GM12878 (cell line): ENCODE results near the gene GRIK5. TPM values are rescaled to one million over a fixed set of nuclear protein-coding genes. Genes with fewer than 3 reads are reported as not detected.

Experiments
- ATAC-seq: fragments of 200-7000 bp; cut with Tn5 transposase; 3 replicates; pipeline ENCODE4 v1.9.1; 2020; ENCODE audit warnings: mild to moderate bottlenecking, moderate library complexity
- BruUV-seq: library from RNA; stranded (reverse); fragments of 400-500 nt; replicated peaks from 2 replicates; lab custom pipeline; 2021; lab: Mats Ljungman, UMichigan
- CTCF ChIA-PET: fragments of 300-600 bp; sonication (Branson Sonifier 250); formaldehyde crosslinking; extraction: SDS; loops from one replicate; lab custom pipeline; 2021; ENCODE audit warnings: inconsistent platforms; lab: Yijun Ruan, JAX
- POLR2A ChIA-PET: fragments of 350-600 bp; formaldehyde crosslinking; extraction: SDS; loops from one replicate; lab custom pipeline; 2021; ENCODE audit warnings: inconsistent platforms; lab: Charles Lee
- RAD21 ChIA-PET: fragments of 300-600 bp; sonication (Branson Sonifier 250); formaldehyde crosslinking; loops from one replicate; lab custom pipeline; 2023; ENCODE audit warnings: antibody characterized with exemption; ENCODE audit not compliant: unreplicated experiment; lab: Charles Lee
- SMC1A ChIA-PET: fragments of 300-600 bp; sonication (Branson Sonifier 250); formaldehyde crosslinking; loops from one replicate; lab custom pipeline; 2023; ENCODE audit not compliant: unreplicated experiment, uncharacterized antibody; lab: Charles Lee
- DNase-seq: peaks from one replicate; pipeline ENCODE4 v3.0.0-alpha.2; 2011; ENCODE audit warnings: low read depth, low spot score
- FAIRE-seq: peaks from 3 replicates; lab custom pipeline; 2011; peaks lifted over from hg19 to GRCh38; lab: Jason Lieb, UNC
- H2AFZ ChIP-seq: 2 replicates; pipeline ENCODE4 v1.6.0; 2011; ENCODE audit warnings: low read depth, low read length, control low read depth; ENCODE audit not compliant: control insufficient read depth
- H3K27ac ChIP-seq: 2 replicates; pipeline ENCODE4 v1.5.1; 2011; ENCODE audit warnings: control low read depth; ENCODE audit not compliant: control insufficient read depth, insufficient read depth
- H3K27me3 ChIP-seq, 2 experiments: replicated peaks in 1 of 2; 2 replicates each; pipeline versions ENCODE4 v1.6.0 to v1.6.1; 2011; ENCODE audit warnings: low read length in 1 of 2; ENCODE audit not compliant: control insufficient read depth in 2 of 2, insufficient read depth in 2 of 2
- H3K36me3 ChIP-seq, 2 experiments: 2 replicates each; pipeline ENCODE4 v1.5.1; 2011; ENCODE audit warnings: low read length in 1 of 2; ENCODE audit not compliant: control insufficient read depth in 2 of 2, insufficient read depth in 2 of 2
- H3K4me1 ChIP-seq: 2 replicates; pipeline ENCODE4 v1.6.1; 2011; ENCODE audit warnings: mild to moderate bottlenecking, low read length, moderate library complexity, mixed read lengths; ENCODE audit not compliant: control insufficient read depth, insufficient read depth
- H3K4me2 ChIP-seq: 2 replicates; pipeline ENCODE4 v1.6.0; 2011; ENCODE audit warnings: control low read depth; ENCODE audit not compliant: control insufficient read depth, insufficient read depth
- H3K4me3 ChIP-seq: fragments of 200-600 bp; sonication (generic); 2 replicates; pipeline ENCODE4 v1.5.1; 2016
- H3K79me2 ChIP-seq: 2 replicates; pipeline ENCODE4 v1.6.0; 2011; ENCODE audit warnings: low read length; ENCODE audit not compliant: control insufficient read depth, insufficient read depth
- H3K9ac ChIP-seq: 2 replicates; pipeline ENCODE4 v1.8.0; 2011; ENCODE audit warnings: low read length, control low read depth, mixed read lengths; ENCODE audit not compliant: control insufficient read depth, insufficient read depth
- H3K9me3 ChIP-seq: replicated peaks from 3 replicates; pipeline ENCODE4 v1.5.1; 2011; ENCODE audit warnings: mild to moderate bottlenecking, low read length; ENCODE audit not compliant: control insufficient read depth, insufficient read depth
- H4K20me1 ChIP-seq: 2 replicates; pipeline ENCODE4 v1.6.0; 2011; ENCODE audit not compliant: control insufficient read depth, insufficient read depth
- CHD2 ChIP-seq: IDR thresholded peaks from 2 replicates; pipeline ENCODE4 v1.6.1; 2011; ENCODE audit warnings: low read depth, low read length, improper control_type of control experiment, borderline replicate concordance
- CTCF ChIP-seq, 3 experiments: IDR thresholded peaks in 2 of 3; conservative IDR thresholded peaks in 1 of 3; 2 replicates each; pipeline ENCODE4 v1.5.1; 2011; ENCODE audit warnings: low read depth in 3 of 3, low read length in 3 of 3, mild to moderate bottlenecking in 3 of 3, control low read depth in 2 of 3, moderate library complexity in 2 of 3, inconsistent platforms in 1 of 3, mixed read lengths in 1 of 3; ENCODE audit not compliant: control insufficient read depth in 2 of 3, insufficient read depth in 1 of 3; ENCODE audit errors: extremely low read depth in 1 of 3
- NFYA ChIP-seq: IDR thresholded peaks from 2 replicates; pipeline ENCODE4 v1.6.1; 2011; ENCODE audit warnings: low read depth, mild to moderate bottlenecking, low read length, improper control_type of control experiment, borderline replicate concordance
- POU2F2 ChIP-seq: IDR thresholded peaks from 3 replicates; pipeline ENCODE4 v1.6.1; 2011; ENCODE audit warnings: low read depth, mild to moderate bottlenecking, low read length, borderline replicate concordance
- SMARCA5 ChIP-seq: fragments of 450-650 bp; IDR thresholded peaks from 2 replicates; pipeline ENCODE4 v1.6.1; 2017; ENCODE audit warnings: mild to moderate bottlenecking
- SMC3 ChIP-seq: IDR thresholded peaks from 2 replicates; pipeline ENCODE4 v1.6.1; 2011; ENCODE audit warnings: low read length, improper control_type of control experiment, borderline replicate concordance
- SREBF2 ChIP-seq: IDR thresholded peaks from 2 replicates; pipeline ENCODE4 v1.6.1; 2012; ENCODE audit warnings: mild to moderate bottlenecking, low read length
- WGBS: methylation state at CpG from one replicate; pipeline ENCODE4 v1.1.6; 2016; ENCODE audit warnings: low lambda C conversion rate; ENCODE audit not compliant: insufficient replicate concordance, insufficient coverage; ENCODE audit errors: missing lambda C conversion rate; 5-methylcytosine and 5-hydroxymethylcytosine counted together
- in situ Hi-C: fragments of 300-500 bp; cut with MboI; formaldehyde crosslinking; loops from 9 replicates; pipeline ENCODE4 v1.14.3; 2018; ENCODE audit warnings: mixed read lengths
- intact Hi-C: fragments of 100-400 bp; cut with micrococcal nuclease; formaldehyde crosslinking; loops from one replicate; pipeline ENCODE4 v1.14.2; 2022; ENCODE audit not compliant: unreplicated experiment
- polyA plus RNA-seq, 11 experiments: library from polyadenylated mRNA; depleted of rRNA in 4 of 11; unstranded in 6 of 11; stranded (reverse) in 5 of 11; fragments of >200 nt; fragmentation: Nextera tagmentation in 4 of 11; fragmentation: Illumina TruSeq in 1 of 11; extraction: Ambion mirVana in 4 of 11; extraction: Trizol in 1 of 11; gene quantifications; 1 replicate in 1 of 11; 2 replicates in 10 of 11; pipeline versions ENCODE4 v1.2.1 to v1.2.3, GENCODE V29; 2011 to 2016; ENCODE audit warnings: inconsistent platforms in 2 of 11, missing spikeins in 2 of 11, low read depth in 1 of 11
- total RNA-seq, 4 experiments: library from RNA; depleted of rRNA in 3 of 4; stranded (reverse); fragments of >200 nt in 3 of 4; fragmentation: Illumina TruSeq in 1 of 4; extraction: Trizol in 1 of 4; gene quantifications; 2 replicates each; pipeline versions ENCODE4 v1.2.1 to v1.2.3, GENCODE V29; 2013 to 2021
- TF ChIP-seq, protein P1 (sequence below): IDR thresholded peaks from 2 replicates; pipeline ENCODE4 v1.6.1; 2011; ENCODE audit warnings: low read depth, mild to moderate bottlenecking, low read length, moderate library complexity, borderline replicate concordance; ENCODE audit errors: extremely low read depth
- TF ChIP-seq, protein P2 (sequence below): IDR thresholded peaks from 2 replicates; pipeline ENCODE4 v1.6.1; 2012; ENCODE audit warnings: low read depth, low read length, improper control_type of control experiment

GRIK5 gene
- total and polyA plus RNA-seq, 10 of the 15 experiments (the other 5 are each of a cell fraction or from before 2014, with no cell fraction given): 0.03 to 0.23 (median 0.07) TPM; not detected in 3

DNA sequence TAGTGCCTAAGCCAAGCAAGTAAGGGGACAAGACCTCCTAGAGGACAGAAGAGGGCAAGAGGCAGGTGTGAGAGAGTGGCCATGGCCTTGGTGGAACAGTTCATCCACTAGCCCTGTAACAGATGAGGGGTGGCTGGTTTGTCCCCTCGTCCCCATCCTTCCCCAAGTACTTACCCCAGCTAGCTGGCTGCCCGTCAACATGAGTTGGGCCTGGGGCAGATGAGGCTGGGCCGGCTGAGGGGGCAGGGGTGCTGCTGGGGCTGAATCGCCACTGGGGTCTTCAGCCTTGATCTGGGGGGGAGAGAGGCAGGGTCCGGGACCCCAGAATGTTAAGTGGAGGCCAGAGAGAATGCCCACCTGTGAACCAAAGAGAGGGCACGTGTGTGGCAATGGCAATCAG, 47.1 kb upstream of the GRIK5 start (continued):
- TF ChIP-seq, protein P1, sequence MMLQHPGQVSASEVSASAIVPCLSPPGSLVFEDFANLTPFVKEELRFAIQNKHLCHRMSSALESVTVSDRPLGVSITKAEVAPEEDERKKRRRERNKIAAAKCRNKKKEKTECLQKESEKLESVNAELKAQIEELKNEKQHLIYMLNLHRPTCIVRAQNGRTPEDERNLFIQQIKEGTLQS: no peak

DNA sequence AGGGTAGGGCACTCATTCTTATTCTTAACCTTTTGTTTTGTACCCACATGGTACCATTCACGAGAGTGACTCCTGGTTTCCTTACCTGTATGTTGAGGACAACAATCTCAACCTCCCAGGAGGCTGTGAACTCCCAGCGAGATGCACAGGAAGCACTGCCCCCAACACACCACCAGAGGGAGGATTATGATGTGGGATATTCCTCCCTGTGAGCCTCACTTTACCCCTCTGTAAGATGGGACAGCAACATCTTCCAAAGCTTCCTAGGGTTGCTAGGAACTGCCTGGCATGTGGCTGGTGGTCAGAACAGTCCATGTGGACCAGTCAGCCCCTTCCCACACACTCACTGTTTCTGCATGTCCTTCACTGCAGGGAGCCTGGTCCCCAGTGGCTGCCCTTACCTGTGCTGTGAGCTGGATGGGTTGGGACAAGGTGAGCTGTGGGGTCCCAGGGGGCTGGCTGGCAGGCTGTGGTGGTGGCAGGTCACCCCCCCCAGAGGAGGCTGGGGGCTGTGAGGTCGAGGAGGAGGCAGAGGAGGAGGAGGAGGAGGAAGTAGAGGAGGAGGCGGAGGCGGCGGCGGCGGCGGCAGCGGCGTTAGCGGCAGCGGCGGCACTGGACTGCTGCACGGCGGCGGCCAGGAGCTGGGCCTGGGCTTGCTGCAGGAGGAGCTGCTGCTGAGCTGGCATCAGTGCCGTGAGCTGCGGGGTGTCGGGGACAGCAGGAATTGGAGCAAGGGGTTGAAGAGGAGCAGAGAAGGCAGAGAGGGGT, 46.5 kb upstream of the GRIK5 start:
- peaks cover 3% of the 10 kb centered on the region for H3K79me2 ChIP-seq
- no peak overlapping the region for H2AFZ ChIP-seq
- intact Hi-C loops: no loop called here
- no peaks in the 10 kb centered on the region for H3K9me3 ChIP-seq
- ChIA-PET SMC1A (interaction anchor here (1.7 to 10.2 kb wide), 2 partner anchors 9 to 24 kb away, joined by 6 to 223 read pairs; no protein-coding TSS in a partner anchor), CTCF (interaction anchor here (1.6 to 10.9 kb wide), 6 partner anchors 6 to 322 kb away, joined by 6 to 197 read pairs (median 66); partner anchors contain the start of gene POU2F2), POLR2A (interaction anchor here (5.0 to 5.1 kb wide), 2 partner anchors 7 to 12 kb away, joined by 67 to 75 read pairs; no protein-coding TSS in a partner anchor), RAD21 (interaction anchor here (4.1 to 6.5 kb wide), 3 partner anchors 7 to 15 kb away, joined by 51 to 92 read pairs (median 68); partner anchors contain the start of gene POU2F2)
- peaks cover 18 to 37% of the 10 kb centered on the region in 2 experiments for H3K36me3 ChIP-seq
- peaks cover 49% of the 10 kb centered on the region for H3K4me1 ChIP-seq
- ATAC-seq (no peak), DNase-seq (no peak), FAIRE-seq (no peak)
- H3K4me3 ChIP-seq: no peak overlapping the region
- H3K27me3 ChIP-seq: no peaks in the 10 kb centered on the region
- whole genome bisulfite sequencing: 85% methylated on average over 20 of the region's 20 CpGs
- H3K9ac ChIP-seq: no peak overlapping the region
- no TSS peak for BruUV-seq
- peak overlapping the region; percentile 89 for H3K4me2 ChIP-seq
- peak overlapping the region; percentile 88 for H3K27ac ChIP-seq
- TF ChIP-seq SMC3: peak; percentile 34; the same call in 1 of the 2 replicates
- no peak for TF ChIP-seq POU2F2
- TF ChIP-seq, protein P2, sequence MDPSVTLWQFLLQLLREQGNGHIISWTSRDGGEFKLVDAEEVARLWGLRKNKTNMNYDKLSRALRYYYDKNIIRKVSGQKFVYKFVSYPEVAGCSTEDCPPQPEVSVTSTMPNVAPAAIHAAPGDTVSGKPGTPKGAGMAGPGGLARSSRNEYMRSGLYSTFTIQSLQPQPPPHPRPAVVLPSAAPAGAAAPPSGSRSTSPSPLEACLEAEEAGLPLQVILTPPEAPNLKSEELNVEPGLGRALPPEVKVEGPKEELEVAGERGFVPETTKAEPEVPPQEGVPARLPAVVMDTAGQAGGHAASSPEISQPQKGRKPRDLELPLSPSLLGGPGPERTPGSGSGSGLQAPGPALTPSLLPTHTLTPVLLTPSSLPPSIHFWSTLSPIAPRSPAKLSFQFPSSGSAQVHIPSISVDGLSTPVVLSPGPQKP: no peak
- no peak for TF ChIP-seq SREBF2
- no peak for TF ChIP-seq CHD2
- TF ChIP-seq NFYA: no peak
- peak; percentile 23 to 48 (median 39); a peak in 4 of 6 replicates for TF ChIP-seq CTCF (IDR thresholded peaks at IDR 0.05 in 2 of 3, conservative IDR thresholded peaks at IDR 0.05 in 1 of 3; ENCODE audit: control insufficient read depth in 2 of 3, extremely low read depth in 1 of 3, insufficient read depth in 1 of 3, low read depth in 3 of 3, low read length in 3 of 3)
- 0 out of 2 replicates have a peak, but pooled peaks have one; percentile 60 for TF ChIP-seq SMARCA5
- H4K20me1 ChIP-seq: no peaks in the 10 kb centered on the region
- in situ Hi-C loops: no loop called here
